ENCODE measurements around the gene ANKRD33.

DNA sequence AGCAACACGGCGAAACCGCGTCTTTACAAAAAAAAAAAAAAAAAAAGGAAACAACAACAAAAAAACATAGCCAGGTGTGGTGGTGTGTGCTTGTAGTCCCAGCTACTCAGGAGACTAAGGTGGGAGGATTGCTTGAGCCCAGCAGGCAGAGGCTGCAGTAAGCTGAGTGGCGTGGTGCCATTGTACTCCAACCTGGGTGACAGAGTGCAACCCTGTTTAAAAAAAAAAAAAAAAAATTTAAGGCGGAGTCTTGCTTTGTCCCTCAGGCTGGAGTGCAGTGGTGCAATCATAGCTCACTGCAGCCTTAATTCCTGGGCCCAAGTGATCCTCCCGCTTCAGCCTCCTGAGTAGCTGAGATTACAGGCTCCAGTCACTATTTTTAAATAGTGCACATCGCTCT, 21.1 kb upstream of the ANKRD33 start:
- TF ChIP-seq, protein P1, sequence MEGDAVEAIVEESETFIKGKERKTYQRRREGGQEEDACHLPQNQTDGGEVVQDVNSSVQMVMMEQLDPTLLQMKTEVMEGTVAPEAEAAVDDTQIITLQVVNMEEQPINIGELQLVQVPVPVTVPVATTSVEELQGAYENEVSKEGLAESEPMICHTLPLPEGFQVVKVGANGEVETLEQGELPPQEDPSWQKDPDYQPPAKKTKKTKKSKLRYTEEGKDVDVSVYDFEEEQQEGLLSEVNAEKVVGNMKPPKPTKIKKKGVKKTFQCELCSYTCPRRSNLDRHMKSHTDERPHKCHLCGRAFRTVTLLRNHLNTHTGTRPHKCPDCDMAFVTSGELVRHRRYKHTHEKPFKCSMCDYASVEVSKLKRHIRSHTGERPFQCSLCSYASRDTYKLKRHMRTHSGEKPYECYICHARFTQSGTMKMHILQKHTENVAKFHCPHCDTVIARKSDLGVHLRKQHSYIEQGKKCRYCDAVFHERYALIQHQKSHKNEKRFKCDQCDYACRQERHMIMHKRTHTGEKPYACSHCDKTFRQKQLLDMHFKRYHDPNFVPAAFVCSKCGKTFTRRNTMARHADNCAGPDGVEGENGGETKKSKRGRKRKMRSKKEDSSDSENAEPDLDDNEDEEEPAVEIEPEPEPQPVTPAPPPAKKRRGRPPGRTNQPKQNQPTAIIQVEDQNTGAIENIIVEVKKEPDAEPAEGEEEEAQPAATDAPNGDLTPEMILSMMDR (IDR thresholded peaks at IDR 0.05), result no peak
- TF ChIP-seq POLR2A (IDR thresholded peaks at IDR 0.05), result no peak

All from tibial nerve (tissue), 3 donors.